SJCRH30 (cell line): Measurements from ENCODE around the gene ENGASE. TPM values are rescaled to one million over a fixed set of nuclear protein-coding genes. Genes with fewer than 3 reads are reported as not detected.
A peak's percentile ranks its signal among the peaks of the same experiment; 100 is the strongest.
"Not testable (repeated sequence)": the region's sequence is repeated elsewhere in the genome, so short reads cannot be mapped to it uniquely, and the experiment has no call there.

Experiments
- DNase-seq, 2 experiments: peaks; one replicate each; pipeline ENCODE4 v3.0.0-alpha.2; 2015 to 2020
- H3K27ac ChIP-seq: fragments of 250-450 bp; sonication (Bioruptor Pico); 2 replicates; pipeline ENCODE4 v1.5.1; 2020; ENCODE audit warnings: mild to moderate bottlenecking, moderate library complexity
- H3K27me3 ChIP-seq: fragments of 250-450 bp; sonication (Bioruptor Pico); 2 replicates; pipeline ENCODE4 v1.5.1; 2020; ENCODE audit warnings: mild to moderate bottlenecking, moderate library complexity
- H3K36me3 ChIP-seq: fragments of 250-450 bp; sonication (Bioruptor Pico); 2 replicates; pipeline ENCODE4 v1.5.1; 2020; ENCODE audit warnings: mild to moderate bottlenecking, moderate library complexity
- H3K4me1 ChIP-seq: fragments of 250-450 bp; sonication (Bioruptor Pico); 2 replicates; pipeline ENCODE4 v1.5.1; 2020; ENCODE audit warnings: mild to moderate bottlenecking, moderate library complexity
- H3K4me3 ChIP-seq: fragments of 250-450 bp; sonication (Bioruptor Pico); 2 replicates; pipeline ENCODE4 v1.5.1; 2020; ENCODE audit warnings: mild to moderate bottlenecking, moderate library complexity
- H3K9me3 ChIP-seq: fragments of 250-450 bp; sonication (Bioruptor Pico); replicated peaks from 2 replicates; pipeline ENCODE4 v1.5.1; 2020; ENCODE audit warnings: mild to moderate bottlenecking, moderate library complexity
- total RNA-seq: library from RNA; depleted of rRNA; stranded (reverse); fragments of >200 nt; shearing (Covaris generic); gene quantifications from 2 replicates; pipeline ENCODE4 v1.2.3, GENCODE V29; 2014; rRNA removed

The ENGASE gene, protein sequence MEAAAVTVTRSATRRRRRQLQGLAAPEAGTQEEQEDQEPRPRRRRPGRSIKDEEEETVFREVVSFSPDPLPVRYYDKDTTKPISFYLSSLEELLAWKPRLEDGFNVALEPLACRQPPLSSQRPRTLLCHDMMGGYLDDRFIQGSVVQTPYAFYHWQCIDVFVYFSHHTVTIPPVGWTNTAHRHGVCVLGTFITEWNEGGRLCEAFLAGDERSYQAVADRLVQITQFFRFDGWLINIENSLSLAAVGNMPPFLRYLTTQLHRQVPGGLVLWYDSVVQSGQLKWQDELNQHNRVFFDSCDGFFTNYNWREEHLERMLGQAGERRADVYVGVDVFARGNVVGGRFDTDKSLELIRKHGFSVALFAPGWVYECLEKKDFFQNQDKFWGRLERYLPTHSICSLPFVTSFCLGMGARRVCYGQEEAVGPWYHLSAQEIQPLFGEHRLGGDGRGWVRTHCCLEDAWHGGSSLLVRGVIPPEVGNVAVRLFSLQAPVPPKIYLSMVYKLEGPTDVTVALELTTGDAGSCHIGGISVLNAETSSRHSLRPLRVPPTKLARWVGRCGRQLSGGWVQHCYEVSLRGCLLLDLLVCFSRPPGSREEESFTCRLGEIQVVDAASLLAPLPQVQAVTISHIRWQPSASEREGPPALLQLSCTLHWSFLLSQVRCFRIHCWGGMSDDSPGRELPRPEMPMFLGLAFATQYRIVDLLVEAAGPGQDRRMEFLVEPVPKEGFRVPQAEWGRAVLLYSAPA
- total RNA-seq, result 56.3 and 82.5 TPM in 2 replicates

DNA sequence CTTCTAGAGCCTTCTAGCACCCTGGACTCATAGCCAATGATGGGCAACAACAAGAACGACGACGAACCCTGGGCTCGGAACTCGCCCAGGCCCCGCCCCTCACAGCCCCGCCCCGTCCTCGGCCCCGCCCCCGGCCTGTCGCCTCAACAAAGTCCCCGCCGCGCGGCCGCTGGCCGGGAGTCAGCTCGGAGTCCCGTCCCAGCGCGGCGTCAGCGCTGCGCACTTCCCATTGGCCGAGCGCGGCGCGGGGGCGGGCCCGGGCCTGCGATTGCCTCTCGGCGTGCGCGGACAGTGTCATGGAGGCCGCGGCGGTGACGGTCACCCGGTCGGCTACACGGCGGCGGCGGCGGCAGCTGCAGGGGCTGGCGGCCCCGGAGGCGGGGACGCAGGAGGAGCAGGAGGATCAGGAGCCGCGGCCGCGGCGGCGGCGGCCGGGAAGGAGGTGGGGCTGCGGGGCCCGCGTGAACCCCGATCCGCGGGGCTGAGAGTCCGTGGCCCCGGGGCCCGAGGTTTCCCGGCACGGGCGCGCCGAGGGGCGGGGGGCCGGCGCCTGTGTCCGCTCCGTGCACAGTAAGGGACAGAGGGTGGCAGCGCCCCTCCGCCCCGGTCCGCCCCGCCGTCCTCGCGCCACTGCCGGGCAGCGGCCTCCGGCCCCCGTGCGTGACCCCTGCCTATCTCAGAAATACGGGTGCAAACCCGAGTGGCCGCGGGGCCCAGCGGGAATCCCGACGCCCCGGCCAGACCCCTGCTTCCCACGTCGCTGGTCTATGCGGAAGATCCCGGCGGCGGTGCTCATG is at the start of gene ENGASE:
Gene ENGASE (plus strand): TSS at position 176 of the 797 bp plus-strand sequence. CDS start 121 bp downstream, at position 297.
- DNase-seq, result peak; percentile 97 to 99
- Histone ChIP-seq H3K4me3 (peak within 1 kb of the TSS; percentile 79), H3K9me3 (no peaks in the 10 kb centered on the region), H3K4me1 (peaks cover 10% of the 10 kb centered on the region), H3K27ac (peak within 1 kb of the TSS; percentile 41), H3K27me3 (no peaks in the 10 kb centered on the region), H3K36me3 (peaks cover 30% of the 10 kb centered on the region)

DNA sequence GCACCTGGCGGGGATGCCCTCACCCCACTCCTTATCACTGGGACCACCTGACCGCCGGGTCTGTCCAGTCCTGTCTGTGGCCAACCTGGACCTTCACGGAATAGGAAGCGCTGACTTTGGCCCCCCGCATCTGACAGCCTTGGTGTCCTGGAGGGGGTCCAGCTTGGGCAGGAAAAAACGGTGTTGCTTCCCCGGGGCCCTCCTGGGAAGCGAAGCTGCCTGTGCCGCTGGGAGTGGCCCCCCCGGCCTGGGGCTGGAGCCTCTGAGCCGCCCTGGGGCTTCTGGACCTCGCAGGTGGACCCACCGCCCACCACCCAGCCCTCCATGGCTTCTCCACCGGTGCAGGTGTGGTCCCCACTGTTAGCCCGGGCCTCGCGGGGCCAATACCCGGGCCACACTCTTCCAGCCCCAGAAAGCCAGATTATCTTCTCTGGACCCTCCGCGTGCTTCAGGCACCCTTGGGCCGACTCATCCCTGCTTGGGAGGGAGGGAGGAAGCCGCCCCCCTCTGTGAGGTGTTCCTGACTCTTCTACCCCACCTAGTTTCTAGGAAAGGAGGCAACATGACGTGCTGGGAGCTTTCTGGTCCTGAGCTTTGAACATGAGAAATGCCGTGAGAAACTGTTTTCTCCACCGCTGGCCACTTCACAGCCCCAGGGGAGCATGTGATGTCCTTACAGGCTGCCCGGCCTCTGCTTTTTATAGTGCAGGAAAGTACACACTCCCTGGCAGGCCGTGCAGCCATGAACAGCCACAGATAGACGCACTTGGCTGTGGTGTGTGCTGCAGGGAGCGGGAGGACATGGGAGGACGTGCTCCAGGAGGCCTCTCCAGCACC is 49.5 kb upstream of the ENGASE start:
- no peaks in the 10 kb centered on the region for H3K9me3 ChIP-seq
- no peaks in the 10 kb centered on the region for H3K36me3 ChIP-seq
- H3K27me3 ChIP-seq, result 0 out of 2 replicates have a peak, but pooled peaks cover 3% of the 10 kb centered on the region
- H3K27ac ChIP-seq, result no peak overlapping the region
- H3K4me1 ChIP-seq, result peaks cover 44% of the 10 kb centered on the region
- peak in 1 of 2 experiments; percentile 14 for DNase-seq
- peak overlapping the region; percentile 61 for H3K4me3 ChIP-seq

DNA sequence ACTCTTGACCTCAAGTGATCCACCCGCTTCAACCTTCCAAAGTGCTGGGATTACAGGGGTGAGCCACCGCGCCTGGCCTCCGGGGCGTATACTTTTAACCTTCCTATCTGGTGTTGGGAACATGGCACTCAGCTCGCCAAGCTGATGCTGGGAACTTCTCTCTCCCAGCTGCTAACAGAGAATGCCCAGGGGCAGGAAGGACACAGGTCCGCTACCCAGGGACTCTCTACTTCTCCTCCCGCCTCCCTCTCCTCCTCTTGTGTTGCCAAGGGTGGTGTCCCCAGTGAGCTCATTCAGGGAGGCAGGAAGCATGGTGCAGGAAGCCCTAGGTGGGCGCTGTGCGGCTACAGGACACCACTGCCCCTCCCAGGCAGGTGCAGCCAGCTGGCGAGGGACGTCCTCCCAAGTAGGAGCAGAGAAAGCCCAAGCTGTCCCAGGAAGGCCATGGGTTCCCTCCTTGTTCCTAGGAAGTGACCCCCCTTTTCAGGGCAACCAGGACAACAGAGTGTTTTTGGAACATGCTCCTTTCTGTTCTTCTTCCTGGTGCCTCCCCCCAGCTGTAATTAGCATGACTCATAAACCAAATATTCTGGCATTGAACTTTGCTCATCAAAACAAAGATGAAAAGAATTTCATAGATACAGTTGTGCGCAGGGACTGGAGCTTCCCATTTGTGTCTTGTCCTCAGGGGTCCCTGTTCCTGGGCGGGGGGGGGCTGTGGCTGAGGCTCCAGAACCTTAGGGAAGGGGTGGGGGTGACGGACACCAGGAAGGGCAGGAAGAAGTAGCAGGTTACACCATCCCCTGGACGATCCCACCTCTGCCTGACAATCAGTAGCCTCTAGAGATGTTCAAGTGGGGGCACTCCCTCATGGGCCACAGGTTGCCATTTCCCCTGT is 48.0 kb upstream of the ENGASE start:
- DNase-seq, result peak; percentile 49 to 59
- Histone ChIP-seq H3K4me3 (peak overlapping the region; percentile 22), H3K4me1 (peaks cover 51% of the 10 kb centered on the region), H3K36me3 (no peaks in the 10 kb centered on the region), H3K27me3 (0 out of 2 replicates have a peak, but pooled peaks cover 3% of the 10 kb centered on the region), H3K27ac (peak overlapping the region; percentile 16; the same call in 1 of the 2 replicates), H3K9me3 (no peaks in the 10 kb centered on the region)

DNA sequence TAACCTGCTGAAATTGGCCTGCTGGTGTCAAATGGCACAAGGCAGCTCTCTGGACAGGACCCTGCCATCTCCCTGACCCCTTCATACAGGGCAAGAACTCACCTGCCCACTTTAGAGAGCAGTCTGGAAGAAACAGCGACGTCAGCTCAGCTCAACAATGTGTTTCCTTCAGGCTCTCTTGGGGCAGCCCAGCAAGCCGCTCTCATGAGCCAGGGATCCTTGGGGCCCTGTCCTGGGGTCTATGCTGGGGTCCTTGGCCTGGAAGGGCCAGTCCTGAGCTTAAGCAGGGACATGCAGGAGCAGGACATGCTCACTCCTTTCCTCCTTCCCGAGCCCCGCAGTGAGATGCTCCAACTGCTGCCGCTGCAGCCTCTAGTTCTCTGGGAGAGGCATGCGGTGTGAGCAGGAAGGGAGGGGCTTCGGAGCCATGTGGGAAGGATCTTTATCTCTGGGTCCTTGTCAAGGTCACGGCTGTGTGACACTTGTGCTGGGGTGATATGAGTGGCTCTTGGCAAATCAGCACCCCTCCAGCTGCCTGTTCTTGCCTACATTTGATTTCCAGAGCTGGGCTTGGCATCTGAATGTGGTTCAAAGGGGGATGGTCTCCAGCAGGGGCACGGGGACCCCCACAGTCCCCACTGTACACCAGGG is 47.2 kb upstream of the ENGASE start:
- H3K4me3 ChIP-seq, result peak overlapping the region; percentile 22
- 0 out of 2 replicates have a peak, but pooled peaks cover 3% of the 10 kb centered on the region for H3K27me3 ChIP-seq
- H3K4me1 ChIP-seq, result peaks cover 54% of the 10 kb centered on the region
- peak overlapping the region; percentile 16; the same call in 1 of the 2 replicates for H3K27ac ChIP-seq
- no peaks in the 10 kb centered on the region for H3K9me3 ChIP-seq
- no peaks in the 10 kb centered on the region for H3K36me3 ChIP-seq
- peak; percentile 67 to 76 for DNase-seq

DNA sequence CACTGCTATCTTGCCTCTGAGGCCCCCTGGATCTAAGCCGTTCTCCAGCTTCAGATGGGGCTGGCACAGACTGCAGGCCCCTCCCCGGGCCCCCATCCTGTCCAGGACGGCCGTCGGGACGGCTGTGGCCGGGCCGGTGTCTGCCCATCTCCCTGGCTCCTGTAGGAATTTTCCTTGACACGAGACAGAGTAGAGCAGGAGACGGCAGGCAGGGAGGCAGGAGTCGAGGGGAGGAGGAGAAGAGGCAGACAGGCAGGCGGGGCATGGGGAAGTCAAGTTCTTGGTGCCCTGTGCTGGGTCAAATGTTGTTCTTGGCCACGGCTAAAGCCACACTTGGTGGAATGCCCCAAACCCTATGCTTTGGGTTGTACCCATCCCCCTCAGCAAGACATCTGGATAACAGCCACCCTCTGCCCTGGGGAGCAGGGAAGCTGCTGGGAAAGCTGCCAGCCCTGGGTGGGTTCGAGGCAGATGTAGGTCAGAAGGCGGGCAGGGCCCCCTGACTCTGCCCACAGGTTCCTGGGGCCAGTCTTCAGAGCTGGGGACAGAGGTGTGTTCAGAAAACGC is 46.6 kb upstream of the ENGASE start:
- H3K9me3 ChIP-seq, result no peaks in the 10 kb centered on the region
- H3K27ac ChIP-seq, result peak overlapping the region; percentile 16; the same call in 1 of the 2 replicates
- peaks cover 60% of the 10 kb centered on the region for H3K4me1 ChIP-seq
- H3K27me3 ChIP-seq, result 0 out of 2 replicates have a peak, but pooled peaks cover 3% of the 10 kb centered on the region
- H3K36me3 ChIP-seq, result no peaks in the 10 kb centered on the region
- H3K4me3 ChIP-seq, result peak overlapping the region; percentile 22
- peak; percentile 58 to 74 for DNase-seq

DNA sequence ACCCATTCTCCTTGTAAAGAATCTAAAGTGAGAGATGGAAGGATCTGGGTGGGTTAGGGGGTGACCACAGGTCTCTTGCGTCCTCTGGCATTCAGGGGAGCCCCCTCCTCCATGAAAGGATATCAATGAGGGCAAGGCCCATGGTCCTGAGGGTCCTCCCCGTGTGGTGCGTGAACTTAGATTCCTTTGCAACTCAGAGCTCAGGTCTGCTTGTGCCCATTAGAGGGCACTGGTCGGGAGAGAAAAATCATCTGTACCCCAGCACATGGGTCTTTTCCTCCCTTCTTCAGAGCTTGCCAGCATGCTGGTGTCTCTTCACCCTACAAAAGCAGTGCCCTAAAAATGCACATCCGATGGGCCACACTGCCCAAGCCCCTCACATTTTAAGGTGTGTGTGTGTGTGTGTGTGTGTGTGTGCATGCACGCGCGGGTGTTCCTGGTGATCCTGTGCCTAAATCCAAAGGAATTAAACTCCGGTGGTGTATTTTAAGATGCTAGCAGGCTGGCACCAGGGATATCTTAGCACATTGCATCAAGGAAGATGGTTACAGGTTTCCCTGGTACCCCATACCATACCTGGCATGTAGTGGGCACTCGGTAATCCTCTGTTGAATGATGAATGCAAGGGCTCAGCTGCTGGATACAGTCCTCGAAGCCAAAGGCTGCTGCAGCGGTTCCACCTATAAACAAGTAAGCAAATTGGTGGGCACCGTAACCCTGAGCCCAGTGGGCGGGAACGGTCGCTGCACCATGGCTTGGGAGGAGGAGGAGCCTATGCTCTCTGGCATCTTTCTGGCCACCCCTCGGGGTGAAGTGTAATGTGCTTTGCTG is 45.9 kb upstream of the ENGASE start:
- DNase-seq, result peak; percentile 54 to 66
- Histone ChIP-seq H3K4me1 (peaks cover 65% of the 10 kb centered on the region), H3K4me3 (no peak overlapping the region), H3K27me3 (0 out of 2 replicates have a peak, but pooled peaks cover 1% of the 10 kb centered on the region), H3K9me3 (no peaks in the 10 kb centered on the region), H3K27ac (peak overlapping the region; percentile 67), H3K36me3 (no peaks in the 10 kb centered on the region)

DNA sequence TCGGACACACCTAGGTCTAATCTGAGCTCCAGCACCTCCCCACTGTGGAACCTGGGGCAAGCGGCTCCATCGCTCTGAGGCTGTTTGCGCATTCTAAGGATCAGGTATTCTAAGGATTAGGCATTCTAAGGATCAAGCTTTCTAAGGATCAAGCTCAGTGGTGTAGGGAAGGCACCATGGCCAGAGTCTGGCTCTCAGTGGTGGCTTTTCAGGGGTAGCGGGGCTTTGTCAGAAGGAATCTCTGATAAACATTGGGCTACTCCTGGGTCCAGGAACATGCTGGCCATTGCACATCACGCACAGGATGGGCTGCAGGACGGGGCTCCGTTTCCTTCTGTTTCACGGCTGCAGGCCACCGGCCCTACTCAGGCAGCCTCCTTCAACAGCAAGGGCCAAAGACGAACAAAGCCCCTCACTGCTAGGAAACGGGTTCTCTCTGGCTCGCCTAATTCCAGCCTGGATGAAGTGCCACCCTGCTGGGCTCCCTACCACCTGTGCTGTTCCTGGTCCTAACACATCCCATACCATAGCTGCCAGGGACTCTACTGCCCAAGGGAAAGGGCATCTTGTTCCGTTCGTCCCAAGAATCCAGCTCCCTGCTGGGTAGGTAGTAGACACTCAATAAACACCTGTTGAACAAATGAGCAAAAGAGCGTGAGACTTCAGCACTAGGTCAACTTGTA is 45.2 kb upstream of the ENGASE start:
- Histone ChIP-seq H3K4me3 (no peak overlapping the region), H3K27me3 (no peaks in the 10 kb centered on the region), H3K9me3 (no peaks in the 10 kb centered on the region), H3K27ac (peak overlapping the region; percentile 67), H3K36me3 (no peaks in the 10 kb centered on the region), H3K4me1 (peaks cover 68% of the 10 kb centered on the region)
- DNase-seq, result peak in 1 of 2 experiments; percentile 49

DNA sequence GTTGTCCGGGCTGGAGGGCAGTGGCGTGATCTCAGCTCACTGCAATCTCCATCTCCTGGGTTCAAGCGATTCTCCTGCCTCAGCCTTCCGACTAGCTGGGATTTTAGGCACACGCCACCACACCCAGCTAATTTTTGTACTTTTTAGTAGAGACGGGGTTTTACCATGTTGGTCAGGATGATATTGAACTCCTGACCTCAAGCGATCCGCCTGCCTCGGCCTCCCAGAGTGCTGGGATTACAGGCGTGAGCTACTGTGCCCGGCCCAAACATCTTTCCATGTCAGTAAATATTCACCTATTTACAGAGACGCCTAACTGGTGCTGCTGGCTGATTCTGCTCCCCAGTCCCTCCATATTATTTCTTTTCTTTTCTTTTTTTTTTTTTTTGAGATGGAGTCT is 44.0 kb upstream of the ENGASE start:
- H3K4me1 ChIP-seq, result peaks cover 80% of the 10 kb centered on the region
- not testable (repeated sequence) for H3K36me3 ChIP-seq, H3K27me3 ChIP-seq, H3K4me3 ChIP-seq, H3K9me3 ChIP-seq
- DNase-seq, result peak in 1 of 2 experiments; percentile 2
- H3K27ac ChIP-seq, result peak overlapping the region; percentile 67; the same call in 1 of the 2 replicates

DNA sequence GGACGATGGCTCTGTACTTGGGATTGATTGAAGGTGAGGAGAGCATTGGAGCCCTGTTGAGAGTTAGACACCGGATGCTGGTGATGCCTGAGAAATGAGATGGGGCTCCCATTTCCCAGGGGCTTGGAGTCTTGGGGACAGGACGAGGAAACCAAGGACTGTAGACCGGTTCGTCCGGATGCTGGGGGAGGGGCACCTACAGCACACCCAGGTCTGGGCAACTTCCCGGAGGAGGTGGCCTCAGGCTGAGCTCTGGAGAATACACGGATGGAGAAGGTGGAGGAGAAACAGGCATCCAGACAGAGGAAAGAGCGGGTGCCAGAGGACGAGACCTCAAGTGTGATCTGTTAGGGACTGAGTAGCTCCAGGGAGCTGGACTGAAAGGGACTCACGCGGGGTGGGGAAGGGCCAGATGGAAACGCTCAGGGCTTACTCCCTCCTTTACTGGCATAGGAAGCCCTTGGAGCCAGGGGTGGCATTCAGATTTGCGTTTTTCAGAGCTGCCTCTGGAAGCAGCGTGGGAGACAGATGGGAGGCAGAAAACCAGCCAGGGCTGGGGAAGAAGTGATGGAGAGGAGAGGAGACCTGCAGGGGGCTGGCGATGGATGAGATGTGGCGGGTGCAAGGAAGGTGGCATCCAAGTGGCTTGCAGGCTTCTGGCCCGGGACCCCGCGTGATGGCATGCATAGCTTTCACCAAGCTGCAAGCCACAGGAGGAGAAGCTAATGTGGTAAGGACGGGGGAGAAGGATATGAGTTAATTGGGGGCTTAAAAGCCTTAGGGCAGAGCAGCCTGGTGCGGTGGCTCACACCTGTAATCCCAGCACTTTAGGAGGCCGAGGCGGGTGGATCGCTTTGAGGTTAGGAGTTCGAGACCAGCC is 42.4 kb upstream of the ENGASE start:
- H3K27me3 ChIP-seq, result no peaks in the 10 kb centered on the region
- H3K4me3 ChIP-seq, result no peak overlapping the region
- H3K27ac ChIP-seq, result no peak overlapping the region
- no peaks in the 10 kb centered on the region for H3K9me3 ChIP-seq
- peaks cover 82% of the 10 kb centered on the region for H3K4me1 ChIP-seq
- H3K36me3 ChIP-seq, result no peaks in the 10 kb centered on the region
- peak in 1 of 2 experiments; percentile 5 for DNase-seq

DNA sequence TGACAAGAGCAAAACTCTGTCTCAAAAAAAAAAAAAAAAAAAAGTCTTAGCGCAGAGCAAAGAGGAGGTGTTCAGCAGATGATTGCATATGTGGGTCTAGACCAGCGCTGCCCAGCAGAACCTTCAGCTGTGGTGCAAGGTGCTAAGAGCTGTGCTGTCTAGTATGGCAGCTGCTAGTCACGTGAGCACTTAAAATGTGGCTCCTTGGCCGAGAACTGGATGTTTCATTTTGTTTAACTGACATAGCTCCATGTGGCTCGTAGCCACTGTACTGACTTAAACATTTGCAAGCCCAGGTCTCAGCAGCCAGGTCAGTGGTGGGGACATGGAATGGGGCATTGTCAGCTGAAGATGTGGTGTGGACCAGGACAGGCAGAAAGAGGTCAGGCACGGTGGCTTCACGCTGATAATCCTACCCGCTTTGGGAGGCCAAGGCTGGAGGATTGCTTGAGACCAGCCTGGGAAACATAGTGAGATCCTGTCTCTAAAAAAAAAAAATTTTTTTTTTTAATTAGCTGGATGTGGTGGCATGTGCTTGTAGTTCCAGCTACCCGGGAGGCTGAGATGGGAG is 41.5 kb upstream of the ENGASE start:
- H3K36me3 ChIP-seq, result no peaks in the 10 kb centered on the region
- H3K27me3 ChIP-seq, result no peaks in the 10 kb centered on the region
- no peaks in the 10 kb centered on the region for H3K9me3 ChIP-seq
- no peak overlapping the region for H3K4me3 ChIP-seq
- peak overlapping the region; percentile 98 for H3K27ac ChIP-seq
- peaks cover 73% of the 10 kb centered on the region for H3K4me1 ChIP-seq
- peak; percentile 68 to 86 for DNase-seq
